HG03045 (cell line): ENCODE measurements around the gene CLIP1.

Experiments
- ATAC-seq: cut with Tn5 transposase; IDR thresholded peaks from one replicate; pipeline ENCODE4 v1.9.1; 2021; ENCODE audit warnings: mild to moderate bottlenecking, moderate library complexity; ENCODE audit not compliant: unreplicated experiment

CLIP1 gene

GRCh38 chr12:122318607-122319605, 103.6 kb downstream of the CLIP1 start:
- ATAC-seq: no peak

GRCh38 chr12:122312926-122313325, 109.5 kb downstream of the CLIP1 start:
- no peak for ATAC-seq

GRCh38 chr12:122311696-122312095, 110.8 kb downstream of the CLIP1 start:
- no peak for ATAC-seq

- no peak for ATAC-seq
These were observed 111.7 kb downstream of the CLIP1 start for GRCh38 chr12:122310626-122311333.

- no peak for ATAC-seq
These were observed 112.8 kb downstream of the CLIP1 start for GRCh38 chr12:122309564-122310121.

GRCh38 chr12:122308811-122309210, 113.7 kb downstream of the CLIP1 start:
- ATAC-seq: no peak

- ATAC-seq: no peak
These were observed 116.1 kb downstream of the CLIP1 start for GRCh38 chr12:122306407-122306806.

- ATAC-seq: no peak
These were observed 117.5 kb downstream of the CLIP1 start for GRCh38 chr12:122304924-122305323.

- no peak for ATAC-seq
These were observed 119.4 kb downstream of the CLIP1 start for GRCh38 chr12:122303068-122303467.

- ATAC-seq: no peak
These were observed 124.3 kb downstream of the CLIP1 start for GRCh38 chr12:122298071-122298748.

GRCh38 chr12:122297494-122297893, 125.0 kb downstream of the CLIP1 start:
- no peak for ATAC-seq

- ATAC-seq: no peak
These were observed 126.6 kb downstream of the CLIP1 start for GRCh38 chr12:122295877-122296276.

- ATAC-seq: no peak
These were observed 129.4 kb downstream of the CLIP1 start for GRCh38 chr12:122293081-122293480.

GRCh38 chr12:122291431-122291830, 131.0 kb downstream of the CLIP1 start:
- no peak for ATAC-seq

GRCh38 chr12:122283680-122284079, 138.8 kb downstream of the CLIP1 start:
- ATAC-seq: no peak

- ATAC-seq: no peak
These were observed 140.4 kb downstream of the CLIP1 start for GRCh38 chr12:122282061-122282460.

- ATAC-seq: no peak
These were observed 146.2 kb downstream of the CLIP1 start for GRCh38 chr12:122276242-122276641.

GRCh38 chr12:122275459-122275858, 147.0 kb downstream of the CLIP1 start:
- ATAC-seq: no peak

- ATAC-seq: peak; percentile 87
These were observed 156.1 kb downstream of the CLIP1 start, which contains the start of gene VPS33A for GRCh38 chr12:122266230-122266901. Gene VPS33A, minus strand, starts transcription at chr12:122266494. Its CDS starts 86 bp downstream, at chr12:122266408.

- ATAC-seq: peak; percentile 26
These were observed 156.6 kb downstream of the CLIP1 start for GRCh38 chr12:122265886-122266229.
